Measurements from ENCODE around the gene LIN7A. TPM values are rescaled to one million over a fixed set of nuclear protein-coding genes. Genes with fewer than 3 reads are reported as not detected.

The LIN7A gene
- total and polyA plus RNA-seq, 2 donors from 2014 or later, result 9.7 to 9.9 TPM

GRCh38 chr12:80946591-80946990 lies 8.9 kb upstream of the LIN7A start:
- peak in 1 of 5 donors; percentile 23 for DNase-seq
- H3K27me3 ChIP-seq (ENCODE audit: control insufficient read depth, insufficient read depth, low read length), result no peaks in the 10 kb centered on the region
- H3K4me1 ChIP-seq (ENCODE audit: control insufficient read depth in 2 of 3, insufficient read depth in 2 of 3, low read depth in 1 of 3, low read length in 3 of 3), result no peaks in the 10 kb centered on the region
- no peaks in the 10 kb centered on the region for H3K9me3 ChIP-seq (ENCODE audit: control insufficient read depth in 2 of 3, insufficient read depth in 1 of 3, low read length in 3 of 3)
- peak; percentile 92 for FAIRE-seq
- no peak overlapping the region for H3K27ac ChIP-seq (ENCODE audit: low read depth in 2 of 2, low read length in 2 of 2)
- no peaks in the 10 kb centered on the region for H3K36me3 ChIP-seq (ENCODE audit: control insufficient read depth in 2 of 3, insufficient read depth in 3 of 3, low read length in 3 of 3)
- no peak overlapping the region for H3K9ac ChIP-seq (ENCODE audit: low read length in 3 of 3)
- TF ChIP-seq, protein P1, sequence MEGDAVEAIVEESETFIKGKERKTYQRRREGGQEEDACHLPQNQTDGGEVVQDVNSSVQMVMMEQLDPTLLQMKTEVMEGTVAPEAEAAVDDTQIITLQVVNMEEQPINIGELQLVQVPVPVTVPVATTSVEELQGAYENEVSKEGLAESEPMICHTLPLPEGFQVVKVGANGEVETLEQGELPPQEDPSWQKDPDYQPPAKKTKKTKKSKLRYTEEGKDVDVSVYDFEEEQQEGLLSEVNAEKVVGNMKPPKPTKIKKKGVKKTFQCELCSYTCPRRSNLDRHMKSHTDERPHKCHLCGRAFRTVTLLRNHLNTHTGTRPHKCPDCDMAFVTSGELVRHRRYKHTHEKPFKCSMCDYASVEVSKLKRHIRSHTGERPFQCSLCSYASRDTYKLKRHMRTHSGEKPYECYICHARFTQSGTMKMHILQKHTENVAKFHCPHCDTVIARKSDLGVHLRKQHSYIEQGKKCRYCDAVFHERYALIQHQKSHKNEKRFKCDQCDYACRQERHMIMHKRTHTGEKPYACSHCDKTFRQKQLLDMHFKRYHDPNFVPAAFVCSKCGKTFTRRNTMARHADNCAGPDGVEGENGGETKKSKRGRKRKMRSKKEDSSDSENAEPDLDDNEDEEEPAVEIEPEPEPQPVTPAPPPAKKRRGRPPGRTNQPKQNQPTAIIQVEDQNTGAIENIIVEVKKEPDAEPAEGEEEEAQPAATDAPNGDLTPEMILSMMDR (IDR thresholded peaks at IDR 0.05; ENCODE audit: borderline replicate concordance, extremely low read depth, insufficient read depth), result no peak
- intact Hi-C loops (cut with DNase I), result no loop called here
- no peak overlapping the region for H3K4me3 ChIP-seq (ENCODE audit: low read length in 3 of 3)

GRCh38 chr12:80943338-80943737 lies 5.6 kb upstream of the LIN7A start:
- no peak overlapping the region for H3K27ac ChIP-seq (ENCODE audit: low read depth in 2 of 2, low read length in 2 of 2)
- DNase-seq, result no peak
- H3K4me1 ChIP-seq (ENCODE audit: control insufficient read depth in 2 of 3, insufficient read depth in 2 of 3, low read depth in 1 of 3, low read length in 3 of 3), result peaks cover 0 to 14% (median 2%) of the 10 kb centered on the region in 3 donors
- H3K36me3 ChIP-seq (ENCODE audit: control insufficient read depth in 2 of 3, insufficient read depth in 3 of 3, low read length in 3 of 3), result no peaks in the 10 kb centered on the region
- TF ChIP-seq, protein P1 (IDR thresholded peaks at IDR 0.05; ENCODE audit: borderline replicate concordance, extremely low read depth, insufficient read depth), result no peak
- intact Hi-C loops (cut with DNase I), result no loop called here
- H3K27me3 ChIP-seq (ENCODE audit: control insufficient read depth, insufficient read depth, low read length), result no peaks in the 10 kb centered on the region
- no peak overlapping the region for H3K9ac ChIP-seq (ENCODE audit: low read length in 3 of 3)
- no peak for FAIRE-seq
- H3K9me3 ChIP-seq (ENCODE audit: control insufficient read depth in 2 of 3, insufficient read depth in 1 of 3, low read length in 3 of 3), result no peaks in the 10 kb centered on the region
- no peak overlapping the region for H3K4me3 ChIP-seq (ENCODE audit: low read length in 3 of 3)

GRCh38 chr12:80941916-80942315 lies 4.2 kb upstream of the LIN7A start:
- DNase-seq (no peak), FAIRE-seq (no peak)
- H3K27me3 ChIP-seq (ENCODE audit: control insufficient read depth, insufficient read depth, low read length), result no peaks in the 10 kb centered on the region
- no peak overlapping the region for H3K4me3 ChIP-seq (ENCODE audit: low read length in 3 of 3)
- H3K4me1 ChIP-seq (ENCODE audit: control insufficient read depth in 2 of 3, insufficient read depth in 2 of 3, low read depth in 1 of 3, low read length in 3 of 3), result peaks cover 0 to 15% (median 2%) of the 10 kb centered on the region in 3 donors
- H3K9me3 ChIP-seq (ENCODE audit: control insufficient read depth in 2 of 3, insufficient read depth in 1 of 3, low read length in 3 of 3), result no peaks in the 10 kb centered on the region
- no peaks in the 10 kb centered on the region for H3K36me3 ChIP-seq (ENCODE audit: control insufficient read depth in 2 of 3, insufficient read depth in 3 of 3, low read length in 3 of 3)
- intact Hi-C loops (cut with DNase I), result no loop called here
- TF ChIP-seq, protein P1 (IDR thresholded peaks at IDR 0.05; ENCODE audit: borderline replicate concordance, extremely low read depth, insufficient read depth), result no peak
- no peak overlapping the region for H3K9ac ChIP-seq (ENCODE audit: low read length in 3 of 3)
- H3K27ac ChIP-seq (ENCODE audit: low read depth in 2 of 2, low read length in 2 of 2), result no peak overlapping the region
